HPDE6-E6E7 (cell line): ENCODE results near the gene C2orf92.

Source experiments
- DNase-seq: peaks from one replicate; pipeline ENCODE4 v3.0.0; 2011; ENCODE audit warnings: missing footprints; ENCODE audit errors: extremely low spot score

Gene C2orf92

DNA sequence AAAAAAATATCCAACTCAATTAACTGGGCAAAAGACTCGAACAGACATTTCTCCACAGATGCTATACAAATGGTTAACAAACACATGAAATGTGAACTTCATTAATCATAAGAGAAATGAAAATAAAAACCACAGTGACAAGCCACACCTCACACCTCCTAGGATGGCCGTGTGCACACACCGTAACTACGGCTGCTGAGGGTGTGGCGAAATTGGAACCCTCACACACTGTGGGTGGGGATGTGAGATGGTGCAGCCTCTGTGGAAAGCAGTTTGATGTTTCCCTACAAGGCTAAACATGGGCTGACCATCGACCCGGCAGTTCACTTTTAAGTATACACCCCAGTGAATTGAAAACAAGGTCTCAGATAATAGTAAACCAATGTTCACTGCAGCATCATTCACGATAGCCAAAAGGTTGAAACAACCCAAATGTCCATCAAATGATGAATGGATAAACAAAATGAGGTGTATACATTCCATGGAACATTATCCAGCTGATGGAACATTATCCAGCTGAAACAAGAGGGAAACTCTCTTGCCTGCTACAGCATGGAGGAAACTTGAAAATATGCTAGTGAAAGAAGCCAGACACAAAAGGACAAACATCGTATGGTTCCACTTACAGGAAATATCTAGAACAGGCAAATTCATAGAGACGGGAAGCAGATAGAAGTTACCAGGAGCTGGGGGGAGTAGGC lies 76.1 kb downstream of the C2orf92 start:
- no peak for DNase-seq

DNA sequence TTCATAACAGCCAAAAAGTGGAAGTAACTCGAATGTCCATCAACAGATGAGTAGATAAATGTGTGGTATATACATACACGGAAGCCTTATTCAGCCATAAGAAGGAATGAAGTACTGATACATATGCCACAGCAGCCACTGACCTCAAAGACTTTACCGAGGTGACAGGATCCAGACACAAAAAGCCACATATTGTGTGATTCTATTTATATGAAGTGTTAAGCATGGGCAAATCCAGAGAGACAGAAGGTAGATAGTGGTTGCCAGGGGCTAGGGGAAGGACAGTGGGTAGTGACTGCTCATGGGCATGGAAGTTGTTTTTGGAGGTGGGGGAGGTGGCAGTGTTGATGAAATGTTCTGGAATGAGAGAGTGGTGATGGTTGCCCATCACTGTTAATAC lies 77.8 kb downstream of the C2orf92 start:
- DNase-seq: no peak

DNA sequence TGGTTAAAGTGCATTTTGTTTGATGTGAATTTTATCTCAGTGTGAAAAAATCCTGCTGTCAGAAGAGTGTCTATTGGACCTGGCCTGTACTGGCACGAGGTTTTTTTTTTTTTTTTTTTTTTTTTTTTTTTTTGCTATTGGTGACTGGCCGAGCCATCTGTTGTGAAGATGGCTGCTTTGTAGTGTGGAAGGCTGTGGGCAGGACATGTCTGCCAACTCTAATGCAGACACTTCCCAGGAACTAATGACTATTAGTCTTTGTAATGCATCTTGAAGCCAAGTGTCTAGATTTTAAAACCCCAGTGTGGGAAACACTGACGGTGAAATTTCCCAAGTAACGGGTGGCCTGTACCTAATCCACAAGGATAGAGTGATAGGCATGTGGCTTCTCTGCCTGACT lies 78.2 kb downstream of the C2orf92 start:
- no peak for DNase-seq

DNA sequence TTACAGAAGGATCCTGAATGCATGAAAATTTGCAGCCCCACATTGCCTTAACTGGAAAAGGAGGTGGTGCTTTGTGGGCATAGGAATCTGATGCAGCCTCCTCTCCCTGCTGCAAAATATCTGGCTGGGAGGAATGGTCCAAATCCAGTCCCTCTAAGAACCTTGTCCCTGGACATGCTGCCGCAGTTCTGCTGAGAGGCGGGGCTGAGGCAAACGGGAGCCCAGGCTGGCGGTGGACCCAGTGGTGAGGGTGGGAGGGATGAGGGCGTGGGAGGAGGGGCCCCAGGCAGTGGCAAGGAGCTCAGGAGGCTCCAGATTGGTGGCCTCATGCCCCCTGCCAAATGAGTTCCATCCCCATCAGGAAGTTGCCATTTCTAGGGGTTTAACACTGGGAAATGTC lies 80.1 kb downstream of the C2orf92 start:
- no peak for DNase-seq

DNA sequence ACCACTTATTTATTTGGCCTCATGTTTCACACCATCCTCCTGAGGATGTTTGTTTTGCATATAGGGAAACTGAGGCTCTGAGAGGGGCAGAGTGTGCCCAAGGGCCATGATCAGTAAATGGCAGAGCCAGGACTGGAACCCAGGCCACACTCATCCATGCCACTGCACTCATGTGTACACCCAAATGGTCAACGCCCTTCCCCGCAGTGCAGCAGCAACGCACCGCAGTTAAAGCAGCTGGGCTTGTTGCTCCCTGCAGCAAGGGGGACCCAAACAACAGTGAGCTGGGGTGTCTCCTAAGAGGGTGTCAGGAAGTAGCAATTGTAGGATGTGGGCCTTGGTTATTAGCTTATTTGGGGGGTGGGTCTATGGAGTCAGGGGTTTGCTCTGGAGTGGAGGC lies 80.5 kb downstream of the C2orf92 start:
- DNase-seq: no peak

DNA sequence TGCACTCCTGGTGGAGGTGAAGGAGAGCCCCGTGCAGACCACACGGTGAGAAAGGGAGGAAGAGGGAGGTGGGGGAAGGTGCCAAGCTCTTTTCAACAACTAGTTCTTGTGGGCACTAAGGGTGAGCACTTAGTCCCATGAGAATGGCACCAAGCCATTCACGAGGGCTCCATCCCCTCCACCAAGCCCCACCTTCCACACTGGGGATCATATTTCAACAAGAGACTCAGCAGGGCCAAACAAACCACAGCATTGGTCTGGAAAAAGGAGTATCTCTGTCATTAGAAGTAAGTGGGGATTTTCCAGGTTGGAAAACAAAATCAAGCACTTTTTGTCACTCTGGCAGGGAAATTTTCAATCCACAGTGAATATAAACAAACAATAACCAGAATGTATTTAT lies 82.2 kb downstream of the C2orf92 start:
- DNase-seq: no peak
